GM23338 (cell line): ENCODE results near the gene DNAJC15. TPM values are rescaled to one million over a fixed set of nuclear protein-coding genes. Genes with fewer than 3 reads are reported as not detected.

Experiments
- ATAC-seq: fragments of 200-7000 bp; cut with Tn5 transposase; 3 replicates; pipeline ENCODE4 v1.9.1; 2020
- DNase-seq: peaks from one replicate; pipeline ENCODE4 v3.0.0-alpha.2; 2015; ENCODE audit warnings: low spot score
- H2AFZ ChIP-seq: fragments of 200-600 bp; sonication (generic); 2 replicates; pipeline ENCODE4 v1.8.0; 2016; ENCODE audit warnings: antibody characterized with exemption, mild to moderate bottlenecking, moderate library complexity
- H3F3A ChIP-seq: fragments of 200-600 bp; sonication (generic); replicated peaks from 2 replicates; pipeline ENCODE4 v1.8.0; 2017; ENCODE audit warnings: antibody characterized with exemption, mixed run types, low read depth
- H3K27ac ChIP-seq: fragments of 200-600 bp; sonication (generic); 2 replicates; pipeline ENCODE4 v1.6.1; 2016; ENCODE audit warnings: low read depth
- H3K27me3 ChIP-seq: fragments of 200-600 bp; sonication (generic); 2 replicates; pipeline ENCODE4 v1.8.0; 2016; ENCODE audit warnings: mild to moderate bottlenecking, mixed run types, moderate library complexity; ENCODE audit not compliant: insufficient read depth
- H3K36me3 ChIP-seq: fragments of 200-600 bp; sonication (generic); 2 replicates; pipeline ENCODE4 v1.8.0; 2016; ENCODE audit warnings: mild to moderate bottlenecking; ENCODE audit not compliant: insufficient read depth
- H3K4me1 ChIP-seq: fragments of 200-600 bp; sonication (generic); 2 replicates; pipeline ENCODE4 v1.8.0; 2016; ENCODE audit warnings: mild to moderate bottlenecking, moderate library complexity; ENCODE audit not compliant: insufficient read depth
- H3K4me2 ChIP-seq: fragments of 200-600 bp; sonication (generic); 2 replicates; pipeline ENCODE4 v1.7.1; 2017; ENCODE audit warnings: mixed run types
- H3K4me3 ChIP-seq: fragments of 200-600 bp; sonication (generic); 2 replicates; pipeline ENCODE4 v1.6.1; 2016; ENCODE audit warnings: mixed run types
- H3K79me2 ChIP-seq: fragments of 200-600 bp; sonication (generic); replicated peaks from 2 replicates; pipeline ENCODE4 v1.8.0; 2017; ENCODE audit warnings: mild to moderate bottlenecking; ENCODE audit not compliant: insufficient read depth
- H3K9me2 ChIP-seq: fragments of 200-600 bp; sonication (generic); 2 replicates; pipeline ENCODE4 v1.8.0; 2017; ENCODE audit not compliant: insufficient read depth
- H4K20me1 ChIP-seq: fragments of 200-600 bp; sonication (generic); replicated peaks from 2 replicates; pipeline ENCODE4 v1.8.0; 2017; ENCODE audit warnings: mild to moderate bottlenecking; ENCODE audit not compliant: insufficient read depth
- H3K27ac Mint-ChIP-seq: 2 replicates; pipeline ENCODE4 v1.8.0; 2020; ENCODE audit warnings: inconsistent platforms, mild to moderate bottlenecking, moderate library complexity, mixed read lengths
- H3K27me3 Mint-ChIP-seq: 3 replicates; pipeline ENCODE4 v1.8.0; 2022; ENCODE audit warnings: low read depth, mild to moderate bottlenecking, moderate library complexity, mixed read lengths, inconsistent platforms; ENCODE audit not compliant: insufficient read depth, poor library complexity
- H3K36me3 Mint-ChIP-seq: 3 replicates; pipeline ENCODE4 v1.8.0; 2021; ENCODE audit warnings: low read depth, mild to moderate bottlenecking, inconsistent platforms, moderate library complexity, mixed read lengths
- H3K4me1 Mint-ChIP-seq: 3 replicates; pipeline ENCODE4 v1.8.0; 2020; ENCODE audit warnings: mild to moderate bottlenecking, inconsistent platforms, mixed read lengths
- H3K4me3 Mint-ChIP-seq: 3 replicates; pipeline ENCODE4 v1.8.0; 2021; ENCODE audit warnings: moderate library complexity, mild to moderate bottlenecking, inconsistent platforms, mixed read lengths
- H3K9me3 Mint-ChIP-seq: 3 replicates; pipeline ENCODE4 v1.8.0; 2020; ENCODE audit warnings: moderate library complexity, mild to moderate bottlenecking, inconsistent platforms, mixed read lengths
- CREB1 ChIP-seq: fragments of 250-450 bp; sonication (Bioruptor Pico); IDR thresholded peaks from 2 replicates; pipeline ENCODE4 v1.5.0; 2020; ENCODE audit warnings: low read depth, mild to moderate bottlenecking, moderate library complexity
- CTCF ChIP-seq, 2 experiments: fragments of 200-600 bp in 1 of 2; sonication (generic) in 1 of 2; conservative IDR thresholded peaks; 2 replicates each; pipeline versions ENCODE4 v1.5.1 to v1.6.1; 2016 to 2017; ENCODE audit warnings: antibody characterized with exemption in 2 of 2, low read depth in 2 of 2, mild to moderate bottlenecking in 2 of 2, moderate library complexity in 1 of 2
- EZH2 ChIP-seq: fragments of 200-600 bp; sonication (generic); IDR thresholded peaks from one replicate; pipeline ENCODE4 v1.8.0; 2017; ENCODE audit warnings: antibody characterized with exemption, mild to moderate bottlenecking, low read depth; ENCODE audit not compliant: unreplicated experiment
- EZH2phosphoT487 ChIP-seq: fragments of 200-600 bp; sonication (generic); IDR thresholded peaks from one replicate; pipeline ENCODE4 v1.8.1; 2018; ENCODE audit warnings: antibody characterized with exemption; ENCODE audit not compliant: unreplicated experiment
- POLR2AphosphoS5 ChIP-seq: IDR thresholded peaks from 2 replicates; pipeline ENCODE4 v1.6.1; 2016; ENCODE audit warnings: antibody characterized with exemption, low read depth
- STAT1 ChIP-seq: IDR thresholded peaks from one replicate; pipeline ENCODE4 v1.6.1; 2016; ENCODE audit warnings: antibody characterized with exemption; ENCODE audit not compliant: unreplicated experiment
- ZNF114 ChIP-seq: fragments of 250-450 bp; sonication (Bioruptor Pico); IDR thresholded peaks from 2 replicates; pipeline ENCODE4 v1.5.0; 2020; ENCODE audit warnings: mild to moderate bottlenecking, moderate library complexity
- ZNF331 ChIP-seq: fragments of 250-450 bp; sonication (Bioruptor Pico); IDR thresholded peaks from 2 replicates; pipeline ENCODE4 v1.5.0; 2020; ENCODE audit warnings: low read depth, mild to moderate bottlenecking, moderate library complexity
- polyA plus RNA-seq: library from polyadenylated mRNA; unstranded; fragments of >200 nt; fragmentation: Nextera tagmentation; extraction: Ambion mirVana; gene quantifications from 2 replicates; pipeline ENCODE4 v1.2.1, GENCODE V29; 2016
- total RNA-seq: library from RNA; depleted of rRNA; stranded (reverse); fragments of >200 nt; shearing (Covaris generic); gene quantifications from 2 replicates; pipeline ENCODE4 v1.2.3, GENCODE V29; 2014
- TF ChIP-seq, protein P1 (sequence below): IDR thresholded peaks from one replicate; pipeline ENCODE4 v1.6.1; 2018; ENCODE audit warnings: antibody characterized with exemption; ENCODE audit not compliant: unreplicated experiment
- TF ChIP-seq, protein P2 (sequence below): IDR thresholded peaks from 2 replicates; pipeline ENCODE4 v1.6.1; 2016; ENCODE audit warnings: antibody characterized with exemption

Gene DNAJC15
- total and polyA plus RNA-seq, 2 experiments from 2014 or later = 11.4 to 80.4 TPM

DNA sequence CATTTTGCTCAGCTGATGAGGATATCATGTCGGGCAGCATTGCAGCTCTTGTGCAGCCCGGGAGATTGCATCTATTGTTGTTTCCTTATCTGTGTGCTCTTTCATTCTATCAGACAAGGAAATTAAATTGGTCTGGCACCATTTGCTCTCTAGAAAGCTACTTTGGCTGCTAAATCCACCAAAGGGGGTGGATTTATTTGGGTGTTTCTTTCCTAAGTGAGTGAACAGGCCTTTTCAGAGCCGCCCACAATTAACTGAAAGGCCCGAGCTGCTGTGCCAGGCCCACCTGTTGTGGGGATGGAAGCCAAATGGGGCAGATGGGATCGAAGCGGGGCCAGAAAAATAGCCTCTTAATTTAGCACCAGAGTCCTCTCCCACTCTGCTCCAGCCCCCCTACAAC lies 99.4 kb downstream of the DNAJC15 start (continued):
- TF ChIP-seq, protein P1, sequence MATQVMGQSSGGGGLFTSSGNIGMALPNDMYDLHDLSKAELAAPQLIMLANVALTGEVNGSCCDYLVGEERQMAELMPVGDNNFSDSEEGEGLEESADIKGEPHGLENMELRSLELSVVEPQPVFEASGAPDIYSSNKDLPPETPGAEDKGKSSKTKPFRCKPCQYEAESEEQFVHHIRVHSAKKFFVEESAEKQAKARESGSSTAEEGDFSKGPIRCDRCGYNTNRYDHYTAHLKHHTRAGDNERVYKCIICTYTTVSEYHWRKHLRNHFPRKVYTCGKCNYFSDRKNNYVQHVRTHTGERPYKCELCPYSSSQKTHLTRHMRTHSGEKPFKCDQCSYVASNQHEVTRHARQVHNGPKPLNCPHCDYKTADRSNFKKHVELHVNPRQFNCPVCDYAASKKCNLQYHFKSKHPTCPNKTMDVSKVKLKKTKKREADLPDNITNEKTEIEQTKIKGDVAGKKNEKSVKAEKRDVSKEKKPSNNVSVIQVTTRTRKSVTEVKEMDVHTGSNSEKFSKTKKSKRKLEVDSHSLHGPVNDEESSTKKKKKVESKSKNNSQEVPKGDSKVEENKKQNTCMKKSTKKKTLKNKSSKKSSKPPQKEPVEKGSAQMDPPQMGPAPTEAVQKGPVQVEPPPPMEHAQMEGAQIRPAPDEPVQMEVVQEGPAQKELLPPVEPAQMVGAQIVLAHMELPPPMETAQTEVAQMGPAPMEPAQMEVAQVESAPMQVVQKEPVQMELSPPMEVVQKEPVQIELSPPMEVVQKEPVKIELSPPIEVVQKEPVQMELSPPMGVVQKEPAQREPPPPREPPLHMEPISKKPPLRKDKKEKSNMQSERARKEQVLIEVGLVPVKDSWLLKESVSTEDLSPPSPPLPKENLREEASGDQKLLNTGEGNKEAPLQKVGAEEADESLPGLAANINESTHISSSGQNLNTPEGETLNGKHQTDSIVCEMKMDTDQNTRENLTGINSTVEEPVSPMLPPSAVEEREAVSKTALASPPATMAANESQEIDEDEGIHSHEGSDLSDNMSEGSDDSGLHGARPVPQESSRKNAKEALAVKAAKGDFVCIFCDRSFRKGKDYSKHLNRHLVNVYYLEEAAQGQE = no peak
- no peak for TF ChIP-seq ZNF331 (CRISPR knock-in tag)
- no peak for TF ChIP-seq EZH2phosphoT487
- TF ChIP-seq, protein P2, sequence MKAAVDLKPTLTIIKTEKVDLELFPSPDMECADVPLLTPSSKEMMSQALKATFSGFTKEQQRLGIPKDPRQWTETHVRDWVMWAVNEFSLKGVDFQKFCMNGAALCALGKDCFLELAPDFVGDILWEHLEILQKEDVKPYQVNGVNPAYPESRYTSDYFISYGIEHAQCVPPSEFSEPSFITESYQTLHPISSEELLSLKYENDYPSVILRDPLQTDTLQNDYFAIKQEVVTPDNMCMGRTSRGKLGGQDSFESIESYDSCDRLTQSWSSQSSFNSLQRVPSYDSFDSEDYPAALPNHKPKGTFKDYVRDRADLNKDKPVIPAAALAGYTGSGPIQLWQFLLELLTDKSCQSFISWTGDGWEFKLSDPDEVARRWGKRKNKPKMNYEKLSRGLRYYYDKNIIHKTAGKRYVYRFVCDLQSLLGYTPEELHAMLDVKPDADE = no peak
- no peak for TF ChIP-seq CTCF (conservative IDR thresholded peaks at IDR 0.05; ENCODE audit: low read depth in 2 of 2)
- TF ChIP-seq POLR2AphosphoS5 = no peak
- TF ChIP-seq EZH2 = no peak
- TF ChIP-seq ZNF114 (CRISPR knock-in tag) = no peak
- TF ChIP-seq CREB1 (CRISPR knock-in tag) = no peak
- TF ChIP-seq STAT1 = no peak

DNA sequence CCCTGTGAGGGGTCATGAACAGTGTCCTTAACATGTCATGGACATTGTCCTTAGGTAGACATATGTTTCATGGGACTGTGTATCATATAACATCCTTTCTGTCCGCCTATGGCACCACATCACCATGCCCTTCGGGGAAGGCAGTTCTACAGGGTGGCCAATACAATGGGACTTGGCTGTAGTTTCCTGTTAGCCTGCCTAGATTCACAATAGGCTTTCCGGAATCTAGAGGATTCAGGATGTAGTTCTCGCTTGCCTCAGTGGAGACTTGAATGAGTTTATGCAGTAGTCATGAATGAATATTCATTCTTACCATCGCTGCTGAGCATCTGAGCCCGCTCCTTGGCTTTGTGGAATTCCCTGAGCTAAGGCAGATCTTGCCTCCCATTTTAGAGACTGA lies 100.5 kb downstream of the DNAJC15 start:
- no peak overlapping the region for H3K4me3 Mint-ChIP-seq

More for the DNA sequence above, 100.5 kb downstream of the DNAJC15 start:
- Histone ChIP-seq H3K4me2 (no peak overlapping the region), H3K4me1 (peaks cover 26% of the 10 kb centered on the region), H3K79me2 (no peaks in the 10 kb centered on the region), H2AFZ (no peak overlapping the region; the same call in 1 of the 2 replicates), H4K20me1 (no peaks in the 10 kb centered on the region), H3K9me2 (peaks cover 8% of the 10 kb centered on the region), H3K4me3 (no peak overlapping the region), H3K27me3 (no peaks in the 10 kb centered on the region), H3K27ac (no peak overlapping the region), H3F3A (no peaks in the 10 kb centered on the region), H3K36me3 (no peaks in the 10 kb centered on the region)
- ATAC-seq = no peak
- peaks cover 28% of the 10 kb centered on the region for H3K4me1 Mint-ChIP-seq
- peaks cover 9% of the 10 kb centered on the region for H3K27me3 Mint-ChIP-seq
- no peaks in the 10 kb centered on the region for H3K9me3 Mint-ChIP-seq
- DNase-seq = no peak
- H3K27ac Mint-ChIP-seq = no peak overlapping the region
- no peak for TF ChIP-seq CREB1 (CRISPR knock-in tag)
- TF ChIP-seq EZH2phosphoT487 = no peak
- no peaks in the 10 kb centered on the region for H3K36me3 Mint-ChIP-seq
